Measurements from ENCODE around the gene MLIP.

DNA sequence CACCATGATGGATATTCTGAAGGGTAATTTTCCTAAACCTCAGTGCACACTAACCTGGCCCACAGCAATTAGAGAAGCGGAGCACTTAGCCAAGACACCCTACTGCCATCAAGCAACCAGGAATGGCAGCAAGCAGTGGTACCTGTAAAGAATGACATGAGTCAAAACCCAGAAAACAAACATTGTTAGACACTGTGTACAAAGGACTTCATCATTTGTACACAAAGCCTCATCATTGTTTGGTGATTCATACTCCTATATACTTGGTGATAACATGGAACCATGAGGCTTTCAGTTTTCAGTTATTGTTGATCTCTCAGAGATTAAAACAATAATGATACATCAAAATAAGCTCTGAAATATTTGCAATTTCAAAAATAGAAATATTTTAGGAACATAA, 74.6 kb downstream of the MLIP start:
- TF ChIP-seq, protein P1, sequence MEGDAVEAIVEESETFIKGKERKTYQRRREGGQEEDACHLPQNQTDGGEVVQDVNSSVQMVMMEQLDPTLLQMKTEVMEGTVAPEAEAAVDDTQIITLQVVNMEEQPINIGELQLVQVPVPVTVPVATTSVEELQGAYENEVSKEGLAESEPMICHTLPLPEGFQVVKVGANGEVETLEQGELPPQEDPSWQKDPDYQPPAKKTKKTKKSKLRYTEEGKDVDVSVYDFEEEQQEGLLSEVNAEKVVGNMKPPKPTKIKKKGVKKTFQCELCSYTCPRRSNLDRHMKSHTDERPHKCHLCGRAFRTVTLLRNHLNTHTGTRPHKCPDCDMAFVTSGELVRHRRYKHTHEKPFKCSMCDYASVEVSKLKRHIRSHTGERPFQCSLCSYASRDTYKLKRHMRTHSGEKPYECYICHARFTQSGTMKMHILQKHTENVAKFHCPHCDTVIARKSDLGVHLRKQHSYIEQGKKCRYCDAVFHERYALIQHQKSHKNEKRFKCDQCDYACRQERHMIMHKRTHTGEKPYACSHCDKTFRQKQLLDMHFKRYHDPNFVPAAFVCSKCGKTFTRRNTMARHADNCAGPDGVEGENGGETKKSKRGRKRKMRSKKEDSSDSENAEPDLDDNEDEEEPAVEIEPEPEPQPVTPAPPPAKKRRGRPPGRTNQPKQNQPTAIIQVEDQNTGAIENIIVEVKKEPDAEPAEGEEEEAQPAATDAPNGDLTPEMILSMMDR (IDR thresholded peaks at IDR 0.05): no peak
- TF ChIP-seq POLR2A (IDR thresholded peaks at IDR 0.05): no peak

All from Peyer's patch (tissue), 4 donors.